ENCODE data around the gene IRAK1. TPM values are rescaled to one million over a fixed set of nuclear protein-coding genes. Genes with fewer than 3 reads are reported as not detected.

The IRAK1 gene
- polyA plus RNA-seq, 3 donors: 52.0 to 69.7 (median 62.3) TPM

DNA sequence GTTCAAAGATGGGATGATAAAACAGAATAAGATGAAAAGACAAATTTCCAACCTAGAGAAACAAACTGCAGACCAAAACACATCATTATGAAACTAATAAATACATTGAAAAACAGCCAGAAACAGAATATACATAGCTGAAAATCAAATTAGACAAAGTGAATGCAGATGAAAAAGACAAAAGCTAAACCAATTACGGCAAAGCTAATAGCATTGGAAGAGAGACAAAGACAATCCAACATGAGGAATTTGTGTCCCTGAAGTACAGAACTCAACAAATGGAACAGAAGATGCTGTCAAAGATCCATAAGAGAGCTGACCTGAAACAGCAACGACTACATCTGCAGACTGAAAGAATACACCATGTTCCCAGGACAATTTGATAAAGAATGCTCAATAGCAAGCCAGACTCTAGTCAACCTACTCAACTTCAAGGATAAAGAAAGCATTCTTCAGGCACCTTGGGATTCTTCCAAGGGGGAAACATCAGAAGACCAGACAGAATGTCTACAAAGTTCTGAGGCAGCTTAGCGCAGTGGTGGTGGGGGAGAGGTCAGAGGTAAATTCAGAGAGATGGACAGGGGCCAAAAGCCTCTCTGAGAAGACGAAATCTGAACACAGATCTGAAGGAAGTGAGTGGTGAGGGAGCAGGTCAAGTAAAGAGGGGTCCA lies 27.4 kb upstream of the IRAK1 start:
- DNase-seq (ENCODE audit: extremely low read depth in 1 of 11, low read depth in 9 of 11, low spot score in 4 of 11): no peak

DNA sequence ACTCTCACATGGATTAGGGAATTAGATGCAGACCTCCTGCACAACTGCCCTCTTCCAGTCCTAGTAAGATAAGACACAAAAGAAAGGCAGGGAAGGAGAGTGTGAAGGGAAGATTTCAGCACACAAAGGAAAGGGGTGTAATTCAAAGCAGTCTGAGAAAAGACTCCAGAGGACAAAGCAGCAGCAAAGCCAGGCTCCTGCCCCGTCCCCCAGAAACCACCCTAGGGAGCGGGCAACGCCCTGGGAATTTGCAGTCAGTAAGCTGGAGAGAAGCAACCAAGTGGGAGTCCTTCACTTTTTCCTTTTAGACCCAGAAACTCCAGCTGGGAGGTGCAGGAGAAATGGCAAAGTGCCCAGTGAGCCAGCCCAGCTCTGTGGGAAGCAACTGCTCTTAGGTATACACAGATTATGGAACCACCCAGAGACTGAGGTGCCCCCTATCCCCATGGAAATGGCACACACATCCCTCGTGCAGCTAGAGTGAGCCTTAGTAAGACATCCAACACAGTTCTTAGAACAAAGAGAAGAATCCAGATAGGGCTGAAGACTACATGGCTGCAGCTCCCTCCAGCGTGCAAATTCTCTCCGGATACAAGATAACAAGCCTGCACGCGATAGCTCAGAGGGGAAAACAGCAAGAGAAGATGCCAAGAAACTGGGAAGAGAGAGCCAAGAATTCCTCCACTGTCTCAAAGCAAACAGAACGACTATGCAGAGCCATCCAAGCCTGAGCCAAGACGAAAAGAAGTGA lies 26.5 kb upstream of the IRAK1 start:
- DNase-seq (ENCODE audit: extremely low read depth in 1 of 11, low read depth in 9 of 11, low spot score in 4 of 11): peak in 7 of 11 donors; percentile 17 to 38 (median 33)

DNA sequence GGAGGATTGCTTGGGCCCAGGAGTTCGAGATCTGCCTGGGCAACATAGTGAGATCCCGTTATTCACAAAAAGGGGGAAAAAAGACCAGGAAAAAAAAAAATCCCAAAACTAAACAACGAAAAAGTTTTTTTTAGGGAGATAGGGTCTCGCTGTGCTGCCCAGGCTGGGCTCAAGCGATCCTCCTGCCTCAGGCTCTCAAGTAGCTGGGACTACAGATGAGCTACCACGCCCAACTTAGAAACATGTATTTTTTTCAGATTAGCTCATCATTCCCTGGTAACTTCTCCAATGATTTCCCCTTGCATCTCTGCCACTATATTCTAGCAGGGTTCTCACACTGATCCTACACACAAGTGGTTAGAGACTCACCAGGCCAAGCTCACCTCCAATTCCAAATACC lies 24.4 kb upstream of the IRAK1 start:
- no peak for DNase-seq (ENCODE audit: extremely low read depth in 1 of 11, low read depth in 9 of 11, low spot score in 4 of 11)

DNA sequence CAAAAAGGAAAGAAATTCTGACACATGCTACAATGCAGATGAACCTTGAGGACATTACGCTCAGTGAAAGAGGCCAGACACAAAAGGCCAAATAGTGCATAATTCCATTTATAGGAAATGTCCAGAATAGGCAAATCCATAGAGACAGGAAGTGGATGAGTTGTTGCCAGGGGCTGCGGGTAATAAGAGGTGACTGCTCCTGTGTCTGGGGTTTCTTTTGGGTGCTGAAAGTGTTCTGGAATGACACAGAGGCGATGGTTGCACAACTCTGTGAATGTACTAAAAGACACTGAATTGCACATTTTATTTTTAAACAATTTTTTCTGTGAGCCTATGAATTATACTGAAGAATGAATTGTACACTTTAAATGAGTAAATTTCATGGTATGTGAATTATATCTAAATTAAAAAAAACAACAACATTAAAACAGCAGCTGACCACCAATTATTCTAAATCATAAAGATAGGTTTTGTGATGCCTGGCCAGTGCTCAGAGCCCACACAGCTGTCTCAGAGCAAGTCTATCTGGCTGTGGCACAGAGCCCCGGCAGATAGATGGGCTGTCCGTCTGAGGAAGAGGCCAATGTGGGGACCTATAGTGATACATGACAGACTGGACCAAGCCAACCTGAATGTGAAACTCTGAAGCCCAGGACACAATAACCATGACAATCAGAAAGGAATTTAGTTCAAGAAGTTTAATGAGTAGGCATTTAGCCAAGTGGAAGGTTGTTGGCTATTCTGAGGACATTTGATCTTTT lies 23.5 kb upstream of the IRAK1 start:
- DNase-seq (ENCODE audit: extremely low read depth in 1 of 11, low read depth in 9 of 11, low spot score in 4 of 11): no peak

DNA sequence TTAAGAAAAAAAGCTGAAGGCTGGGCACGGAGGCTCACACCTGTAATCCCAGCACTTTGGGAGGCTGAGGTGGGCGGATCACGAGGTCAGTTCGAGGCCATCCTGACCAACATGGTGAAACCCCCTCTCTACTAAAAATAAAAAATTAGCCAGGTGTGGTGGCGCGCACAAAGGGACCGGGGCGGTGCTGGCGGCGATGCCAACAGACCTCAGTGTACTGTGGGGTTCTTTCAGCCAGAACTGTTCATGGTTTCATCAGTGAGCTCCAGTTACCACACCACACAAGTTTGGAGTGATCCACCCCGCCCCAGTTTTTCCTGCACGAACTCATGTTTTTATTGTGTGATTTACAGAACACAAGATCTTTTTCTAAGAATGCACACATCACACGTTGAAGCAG lies 21.2 kb upstream of the IRAK1 start:
- DNase-seq (ENCODE audit: extremely low read depth in 1 of 11, low read depth in 9 of 11, low spot score in 4 of 11): no peak

DNA sequence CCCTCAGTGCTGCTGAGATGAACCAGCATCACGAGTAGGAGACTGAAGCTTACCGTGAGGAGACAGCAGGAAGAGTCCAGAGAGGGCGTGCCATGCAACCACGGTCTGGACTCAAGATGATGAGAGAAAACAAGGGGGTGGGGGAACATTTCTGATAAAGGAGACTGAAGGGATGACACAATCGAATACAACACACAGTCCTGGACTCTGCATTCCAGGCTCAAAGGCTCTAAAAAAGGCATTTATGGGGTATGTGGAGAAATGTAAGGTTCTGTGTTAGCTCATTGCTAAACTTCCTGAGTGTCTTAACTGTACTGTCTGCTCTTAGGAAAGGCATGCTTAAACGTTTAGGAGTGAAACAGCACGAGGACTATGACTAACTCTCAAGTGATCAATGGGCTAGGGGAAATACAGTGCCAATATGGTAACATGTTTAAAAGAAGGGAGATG lies 20.6 kb upstream of the IRAK1 start:
- no peak for DNase-seq (ENCODE audit: extremely low read depth in 1 of 11, low read depth in 9 of 11, low spot score in 4 of 11)

DNA sequence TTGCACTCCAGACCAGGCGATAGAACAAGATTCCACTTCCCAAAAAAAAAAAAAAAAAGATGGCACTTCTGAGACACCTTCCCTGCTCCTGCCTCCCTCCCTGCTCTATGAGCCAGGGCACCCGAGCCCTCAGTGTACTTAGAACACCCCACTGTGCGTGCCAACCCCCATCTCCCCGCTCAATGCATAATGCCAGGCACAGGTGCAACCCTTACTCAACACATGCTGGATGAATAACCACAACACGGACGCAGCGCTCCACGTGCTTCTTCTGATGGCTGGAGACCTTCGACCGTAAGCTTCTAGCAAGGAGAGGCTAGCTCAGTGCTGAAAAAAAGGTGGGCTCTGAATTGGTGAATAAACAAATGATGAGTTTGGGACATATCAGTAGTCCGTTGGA lies 19.9 kb upstream of the IRAK1 start:
- no peak for DNase-seq (ENCODE audit: extremely low read depth in 1 of 11, low read depth in 9 of 11, low spot score in 4 of 11)

DNA sequence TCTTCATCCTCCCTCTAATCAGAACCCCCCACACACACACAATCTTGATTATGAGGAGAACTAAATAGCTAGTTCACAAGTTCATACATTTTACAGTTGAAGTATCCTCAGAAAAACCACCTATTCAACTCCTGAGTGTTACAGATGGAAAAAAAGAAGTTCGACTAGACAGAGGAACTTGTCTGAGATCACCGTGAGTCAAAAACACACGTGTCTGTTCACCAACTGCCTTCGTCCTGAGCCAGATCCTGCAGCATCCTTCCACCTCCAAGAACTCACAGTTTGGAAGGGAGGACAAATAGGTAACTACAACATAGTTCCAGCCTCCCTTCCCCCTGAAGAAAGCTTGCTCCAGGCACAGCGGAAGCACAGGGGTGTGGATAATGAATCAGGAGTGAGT lies 19.0 kb upstream of the IRAK1 start:
- DNase-seq (ENCODE audit: extremely low read depth in 1 of 11, low read depth in 9 of 11, low spot score in 4 of 11): no peak

DNA sequence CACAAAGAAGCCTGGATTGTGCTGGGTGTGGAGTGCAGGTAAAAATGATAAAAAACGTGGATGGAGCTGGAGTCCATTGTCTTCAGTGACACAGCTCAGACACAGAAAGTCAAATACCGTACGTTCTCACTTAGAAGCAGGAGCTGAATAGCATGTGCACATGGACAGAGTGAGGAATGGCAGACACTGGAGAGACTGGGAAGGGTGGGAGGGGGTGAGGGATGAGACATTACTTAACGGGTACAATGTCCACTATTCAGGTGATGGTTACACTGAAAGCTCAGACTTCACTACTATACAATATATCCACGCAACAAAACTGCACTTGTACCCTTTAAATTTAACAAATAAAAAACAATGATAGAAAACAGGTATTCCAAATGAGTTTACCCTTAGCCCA lies 18.1 kb upstream of the IRAK1 start:
- DNase-seq (ENCODE audit: extremely low read depth in 1 of 11, low read depth in 9 of 11, low spot score in 4 of 11): no peak

DNA sequence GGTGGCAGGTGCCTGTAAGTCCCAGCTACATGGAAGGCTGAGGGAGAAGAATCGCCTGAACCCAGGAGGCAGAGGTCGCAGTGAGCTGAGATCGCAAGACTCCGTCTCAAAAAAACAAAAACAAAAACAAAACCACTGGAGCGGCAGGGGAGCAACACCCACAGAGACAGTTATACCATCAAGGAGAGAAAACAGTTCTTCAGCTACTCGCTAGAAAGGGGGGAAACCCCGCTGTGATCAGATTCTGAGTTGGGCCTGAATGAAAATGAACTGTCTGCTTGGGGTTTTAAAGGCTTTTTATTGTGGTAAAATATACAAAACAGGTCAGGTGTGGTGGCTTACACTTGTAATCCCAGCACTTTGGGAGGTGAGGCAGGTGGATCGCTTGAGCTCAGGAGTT lies 16.8 kb upstream of the IRAK1 start:
- DNase-seq (ENCODE audit: extremely low read depth in 1 of 11, low read depth in 9 of 11, low spot score in 4 of 11): no peak

DNA sequence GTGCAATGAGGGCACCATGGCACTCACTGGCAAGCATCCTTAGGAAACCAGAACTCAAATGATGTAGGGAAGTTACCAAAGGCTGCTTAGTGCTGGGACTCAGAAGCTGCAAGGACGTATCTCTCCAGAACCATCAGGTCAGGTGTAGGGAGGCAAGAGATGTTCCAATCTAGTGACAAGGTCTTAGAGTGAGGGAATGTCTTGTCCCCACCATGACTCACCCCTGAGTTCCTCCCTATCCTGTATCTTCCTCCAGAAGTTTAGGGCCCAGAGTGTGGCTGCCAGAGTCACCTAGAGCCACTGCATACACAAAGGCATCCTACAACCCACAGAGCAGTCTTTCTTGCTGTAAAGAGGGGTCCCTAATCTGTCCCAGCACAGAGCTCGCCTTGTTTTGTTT lies 14.1 kb upstream of the IRAK1 start:
- no peak for DNase-seq (ENCODE audit: extremely low read depth in 1 of 11, low read depth in 9 of 11, low spot score in 4 of 11)

DNA sequence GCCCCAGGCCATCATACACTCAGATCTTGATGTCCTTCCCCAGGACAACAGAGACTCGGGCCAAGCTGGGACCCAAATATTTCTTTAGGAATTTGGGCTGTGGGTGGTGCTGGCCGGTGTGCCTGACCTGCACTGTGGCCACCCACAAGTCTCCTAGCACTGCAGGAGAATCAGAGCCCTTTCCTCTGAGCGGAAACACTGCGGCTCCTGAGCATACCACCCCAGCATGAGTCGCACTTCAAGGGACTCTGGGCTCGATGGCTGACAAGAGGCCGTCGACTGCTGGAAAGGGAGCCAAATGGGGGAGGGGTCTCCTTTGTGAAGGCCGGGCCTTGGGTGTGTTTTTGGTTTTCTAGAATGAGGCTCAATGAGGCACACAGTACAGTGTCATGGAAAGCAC lies 13.0 kb upstream of the IRAK1 start:
- no peak for DNase-seq (ENCODE audit: extremely low read depth in 1 of 11, low read depth in 9 of 11, low spot score in 4 of 11)

DNA sequence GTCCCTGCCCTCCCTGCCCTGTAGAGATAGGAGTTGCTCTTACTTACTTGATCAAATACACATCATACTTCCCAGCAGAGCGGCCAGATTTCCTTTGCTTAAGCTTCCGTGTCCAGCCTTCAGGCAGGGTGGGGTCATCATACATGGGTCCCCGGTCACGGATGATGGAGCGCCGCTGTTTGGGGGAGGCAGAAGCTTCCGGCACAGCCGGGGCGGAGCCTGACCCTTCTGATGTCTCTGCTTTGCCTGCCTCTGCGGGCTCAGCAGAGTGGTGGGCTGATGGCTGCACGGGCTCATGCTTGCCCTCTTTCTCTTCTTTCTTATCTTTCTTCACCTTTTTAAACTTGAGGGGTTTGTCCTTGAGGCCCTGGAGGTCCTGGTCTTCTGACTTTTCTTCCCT lies 12.5 kb upstream of the IRAK1 start:
- DNase-seq (ENCODE audit: extremely low read depth in 1 of 11, low read depth in 9 of 11, low spot score in 4 of 11): no peak

DNA sequence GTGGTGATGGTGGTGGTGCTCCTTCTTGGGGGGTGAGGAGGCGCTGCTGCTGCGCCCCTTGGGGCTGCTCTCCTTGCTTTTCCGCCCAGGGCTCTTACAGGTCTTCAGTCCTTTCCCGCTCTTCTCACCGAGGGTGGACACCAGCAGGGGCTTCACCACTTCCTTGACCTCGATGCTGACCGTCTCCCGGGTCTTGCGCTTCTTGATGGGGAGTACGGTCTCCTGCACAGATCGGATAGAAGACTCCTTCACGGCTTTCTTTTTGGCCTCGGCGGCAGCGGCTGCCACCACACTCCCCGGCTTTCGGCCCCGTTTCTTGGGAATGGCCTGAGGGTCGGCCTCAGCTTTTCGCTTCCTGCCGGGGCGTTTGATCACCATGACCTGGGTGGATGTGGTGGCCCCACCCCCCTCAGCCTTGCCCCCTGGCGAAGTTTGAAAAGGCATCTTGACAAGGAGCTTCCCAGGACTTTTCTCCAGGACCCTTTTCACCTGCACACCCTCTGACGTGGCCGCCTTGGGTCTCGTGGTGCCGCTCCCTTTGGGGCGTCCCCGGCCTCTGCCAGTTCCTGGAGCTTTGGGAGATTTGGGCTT lies 11.1 kb upstream of the IRAK1 start:
- DNase-seq (ENCODE audit: extremely low read depth in 1 of 11, low read depth in 9 of 11, low spot score in 4 of 11): no peak

DNA sequence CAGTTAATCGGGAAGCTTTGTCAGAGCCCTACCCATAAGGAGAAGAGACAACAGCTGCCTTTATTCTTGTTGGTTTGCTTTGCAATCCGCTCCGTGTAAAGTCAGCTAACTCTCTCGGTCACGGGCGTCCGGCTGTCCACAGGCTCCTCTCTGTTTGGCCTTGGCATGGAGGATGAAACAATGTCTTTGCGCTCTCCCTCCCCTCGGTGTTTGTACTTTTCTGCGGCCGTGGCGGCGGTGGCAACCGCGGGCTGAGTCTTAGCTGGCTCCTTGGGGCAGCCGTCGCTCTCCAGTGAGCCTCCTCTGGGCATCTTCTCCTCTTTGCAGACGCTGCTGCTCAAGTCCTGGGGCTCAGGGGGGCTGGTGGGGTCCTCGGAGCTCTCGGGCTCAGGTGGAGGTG lies 10.6 kb upstream of the IRAK1 start:
- DNase-seq (ENCODE audit: extremely low read depth in 1 of 11, low read depth in 9 of 11, low spot score in 4 of 11): no peak

DNA sequence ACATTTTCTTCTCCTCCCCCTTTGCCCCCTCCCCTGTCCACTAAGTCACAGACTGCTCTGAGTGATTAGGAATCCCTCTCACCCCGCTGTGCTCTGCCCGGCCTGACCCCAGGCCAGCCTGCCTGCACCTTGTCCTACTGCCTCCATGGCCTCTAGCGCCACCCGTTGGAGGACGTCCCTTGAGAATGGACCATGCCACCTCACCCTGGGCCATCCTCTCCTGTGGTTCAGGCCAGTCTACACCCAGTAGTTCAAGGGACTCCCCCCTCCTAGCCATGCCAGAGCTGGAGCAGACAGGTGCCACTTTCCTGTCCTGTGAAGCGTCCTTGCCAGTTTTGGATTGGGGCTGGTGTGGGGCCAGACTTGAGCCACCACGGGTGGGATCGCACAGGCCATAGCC lies 9.7 kb upstream of the IRAK1 start:
- no peak for DNase-seq (ENCODE audit: extremely low read depth in 1 of 11, low read depth in 9 of 11, low spot score in 4 of 11)

DNA sequence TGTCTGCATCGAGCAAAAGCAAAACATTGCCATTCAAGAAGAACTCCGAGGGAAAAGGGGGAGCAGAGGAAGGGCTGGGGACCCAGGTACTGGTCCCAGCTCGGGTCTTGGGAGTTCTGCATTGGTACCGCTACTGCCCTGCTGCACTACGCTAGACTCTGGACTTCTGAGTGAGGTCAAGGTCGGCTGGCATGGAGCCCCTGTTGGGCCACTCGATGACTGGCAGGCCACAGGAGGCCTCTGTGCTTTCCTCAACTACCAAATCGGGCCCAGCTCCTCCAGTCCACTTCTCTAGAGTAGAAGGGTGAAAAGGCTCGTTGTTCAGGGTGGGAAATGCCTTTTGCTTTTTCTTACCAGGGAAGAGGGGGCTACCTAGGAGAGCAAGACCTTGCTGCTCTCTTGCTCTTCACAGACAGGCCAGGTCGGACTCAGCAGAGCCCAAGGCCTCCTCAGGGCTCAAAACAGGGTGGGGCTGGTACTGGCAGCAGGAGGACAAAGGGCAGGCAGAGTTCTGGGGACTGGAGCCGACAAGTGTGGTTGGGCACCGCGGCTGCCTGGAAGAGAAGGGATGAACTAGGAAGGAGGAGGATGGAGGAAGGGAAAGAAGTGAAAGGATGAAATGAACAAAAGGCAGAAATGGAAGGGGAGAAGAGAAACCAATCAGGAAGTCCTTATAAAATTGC lies 8.9 kb upstream of the IRAK1 start:
- no peak for DNase-seq (ENCODE audit: extremely low read depth in 1 of 11, low read depth in 9 of 11, low spot score in 4 of 11)

DNA sequence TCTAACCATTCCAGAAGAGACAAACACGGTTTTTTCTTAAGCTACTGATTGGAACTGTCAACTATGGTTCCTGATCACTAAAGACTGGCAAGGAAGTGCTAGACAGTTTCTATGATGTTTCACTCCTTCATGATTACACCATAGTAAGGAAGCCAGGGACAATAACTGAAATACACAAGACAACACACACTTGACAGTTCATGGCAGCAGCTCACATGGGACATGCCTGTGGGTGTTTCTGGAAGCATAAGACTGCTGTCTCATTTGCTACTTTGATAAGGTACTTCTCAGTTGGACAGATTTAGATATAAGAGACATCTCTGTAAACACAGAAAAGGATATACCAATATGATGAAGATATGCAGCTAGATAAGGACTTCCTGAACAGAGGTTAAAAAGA lies 8.3 kb upstream of the IRAK1 start:
- DNase-seq (ENCODE audit: extremely low read depth in 1 of 11, low read depth in 9 of 11, low spot score in 4 of 11): no peak

DNA sequence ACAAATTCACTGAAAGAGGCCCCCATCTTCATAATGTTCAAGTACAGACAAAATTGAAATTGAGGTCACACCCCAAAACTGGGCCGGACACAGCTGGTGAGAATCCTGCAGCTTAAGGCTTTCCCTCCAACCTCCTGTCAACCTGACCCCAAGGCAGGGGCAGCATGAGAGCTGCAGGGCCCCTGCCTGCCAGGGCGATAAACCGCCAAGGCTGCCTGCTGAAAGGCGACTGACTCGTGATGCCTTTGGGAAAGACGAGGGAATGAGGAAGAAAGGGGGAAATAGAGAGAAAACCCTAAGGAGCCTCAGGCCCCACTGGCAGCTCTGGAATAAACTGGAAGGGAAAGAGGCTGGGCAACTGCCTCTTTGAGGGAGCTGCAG lies 7.3 kb upstream of the IRAK1 start:
- no peak for DNase-seq (ENCODE audit: extremely low read depth in 1 of 11, low read depth in 9 of 11, low spot score in 4 of 11)
